Stimulated activated CD4-positive, alpha-beta T cell treated with anti-CD3 and anti-CD28 coated beads, Interleukin-1b, Interleukin-23, amount 100 ng/mL, for 24 hours (primary cell): Measurements from ENCODE around the gene ECE2.
"Not testable (repeated sequence)": the region's sequence is repeated elsewhere in the genome, so short reads cannot be mapped to it uniquely, and the experiment has no call there.

ENCODE experiments used
- DNase-seq, 4 experiments: peaks; one replicate each; pipeline ENCODE4 v3.0.0-alpha.2; 2020; ENCODE audit warnings: low read depth in 4 of 4, low spot score in 1 of 4

The ECE2 gene

GRCh38 chr3:184335661-184336546, 60.1 kb downstream of the ECE2 start:
- peak; percentile 79 to 87 (median 82) for DNase-seq

DNA sequence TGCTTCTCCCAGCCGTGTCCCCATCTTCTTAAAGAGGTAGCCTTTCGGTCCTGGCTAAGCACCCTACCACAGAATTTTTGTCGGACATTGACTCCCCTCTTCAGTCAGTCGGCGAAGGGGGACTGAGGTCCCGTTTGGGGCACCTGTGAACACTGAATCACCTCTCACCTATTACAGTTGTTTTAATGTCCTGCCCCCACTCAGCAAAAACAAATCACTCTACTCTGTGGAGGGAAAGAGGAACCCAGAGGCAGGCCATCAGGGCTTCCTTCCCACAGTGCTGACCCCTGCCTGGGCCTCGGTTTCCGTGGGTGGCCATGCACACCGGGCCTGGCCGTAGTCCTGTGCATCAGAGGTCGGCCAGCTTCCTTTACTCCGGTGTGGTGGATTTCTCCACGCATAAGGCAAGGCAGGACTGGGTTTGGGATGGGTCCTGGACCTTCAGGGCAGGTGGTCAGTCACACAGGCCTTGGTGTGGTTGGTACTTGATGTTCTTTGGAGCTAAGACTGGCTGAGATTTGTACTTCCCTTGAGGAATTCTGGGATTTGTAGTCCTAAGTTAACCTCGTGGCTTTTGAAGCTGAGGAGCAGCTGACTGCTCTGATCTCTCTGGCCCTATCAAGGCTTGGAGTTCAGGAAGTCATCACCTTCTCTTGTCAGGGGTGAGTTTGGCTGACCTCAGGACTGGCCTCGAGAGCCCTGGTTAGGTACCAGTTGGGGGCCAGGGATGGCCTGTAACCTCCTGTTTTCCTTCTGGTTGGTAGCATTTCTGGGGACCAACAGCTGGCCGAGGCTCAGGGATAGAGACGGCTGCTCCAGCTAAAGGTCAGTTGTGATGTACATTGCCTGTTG, 61.0 kb downstream of the ECE2 start:
- DNase-seq, result no peak

DNA sequence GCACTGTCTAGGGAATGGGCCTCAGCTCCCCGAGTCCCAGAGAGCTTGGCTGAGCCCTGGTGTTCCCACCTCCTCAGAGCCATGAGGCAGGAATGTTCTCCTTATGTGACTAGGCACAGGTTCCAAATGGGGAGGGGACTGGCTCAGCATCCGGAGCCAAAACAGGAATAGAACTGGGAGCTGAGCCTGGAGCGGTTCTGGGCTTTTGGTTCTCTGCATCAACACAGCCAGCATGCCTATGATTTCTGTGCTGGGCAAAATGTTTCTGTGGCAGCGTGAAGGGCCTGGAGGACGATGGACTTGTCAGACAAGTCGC, 61.5 kb downstream of the ECE2 start, which contains the start of gene FAM131A:
TSS of gene FAM131A (plus strand) at position 202 of the 316 bp plus-strand sequence. CDS start at position 233, 31 bp downstream.
- no peak for DNase-seq

DNA sequence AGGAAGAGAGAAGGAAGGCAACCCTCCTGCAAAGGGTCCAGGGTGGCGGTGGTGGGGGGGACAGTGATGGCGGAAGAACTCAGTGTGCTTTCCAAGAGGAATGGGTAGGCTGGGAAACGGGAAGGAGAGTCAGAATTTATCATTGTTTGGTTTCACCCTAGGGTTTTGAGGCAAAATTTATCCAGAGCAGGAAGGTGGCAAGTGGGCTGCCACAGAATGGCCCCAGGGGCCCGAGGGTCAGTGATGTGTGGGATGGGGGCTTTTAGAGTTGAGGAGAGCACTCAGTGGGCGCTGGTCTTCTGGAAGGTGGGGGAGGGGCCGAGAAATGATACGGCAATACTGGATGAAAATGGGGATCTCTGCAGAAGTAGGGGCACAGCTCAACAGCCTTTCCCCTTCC, 62.2 kb downstream of the ECE2 start:
- DNase-seq, result no peak

GRCh38 chr3:184338511-184338945, 62.7 kb downstream of the ECE2 start:
- no peak for DNase-seq

GRCh38 chr3:184339001-184339400, 63.2 kb downstream of the ECE2 start:
- DNase-seq, result no peak

DNA sequence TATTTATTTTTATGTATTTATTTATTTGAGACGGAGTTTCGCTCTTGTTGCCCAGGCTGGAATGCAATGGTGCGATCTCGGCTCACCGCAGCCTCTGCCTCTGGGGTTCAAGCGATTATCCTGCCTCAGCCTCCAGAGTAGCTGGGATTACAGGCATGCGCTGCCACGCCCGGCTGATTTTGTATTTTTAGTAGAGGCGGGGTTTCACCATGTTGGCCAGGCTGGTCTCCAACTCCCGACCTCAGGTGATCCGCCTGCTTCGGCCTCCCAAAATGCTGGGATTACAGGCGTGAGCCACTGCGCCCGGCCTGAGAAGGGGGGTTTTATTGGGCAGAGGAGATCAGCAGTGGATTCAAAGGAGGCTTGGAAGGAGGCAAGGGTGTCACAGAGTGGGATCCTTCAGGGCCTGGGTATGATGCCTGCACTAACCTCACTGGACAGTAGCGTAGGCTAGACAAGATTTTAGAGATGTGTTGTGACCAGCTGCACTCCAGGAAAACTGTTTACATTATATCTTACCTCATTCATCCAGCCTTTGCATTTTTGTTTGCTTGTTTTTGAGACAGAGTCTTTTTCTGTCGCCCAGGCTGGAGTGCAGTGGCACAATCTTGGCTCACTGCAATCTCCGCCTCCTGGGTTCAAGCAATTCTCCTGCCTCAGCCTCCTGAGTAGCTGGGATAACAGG, 63.8 kb downstream of the ECE2 start:
- not testable (repeated sequence) for DNase-seq

DNA sequence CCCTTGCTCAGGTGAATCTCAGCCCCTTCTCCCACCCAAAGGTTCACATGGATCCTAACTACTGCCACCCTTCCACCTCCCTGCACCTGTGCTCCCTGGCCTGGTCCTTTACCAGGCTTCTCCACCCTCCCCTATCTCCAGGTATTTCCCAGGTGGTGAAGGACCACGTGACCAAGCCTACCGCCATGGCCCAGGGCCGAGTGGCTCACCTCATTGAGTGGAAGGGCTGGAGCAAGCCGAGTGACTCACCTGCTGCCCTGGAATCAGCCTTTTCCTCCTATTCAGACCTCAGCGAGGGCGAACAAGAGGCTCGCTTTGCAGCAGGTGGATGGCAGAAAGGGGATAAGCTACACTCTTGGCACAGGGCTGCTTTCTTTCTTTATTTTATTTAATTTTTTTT, 66.1 kb downstream of the ECE2 start:
- DNase-seq, result no peak
